Measurements from ENCODE around the gene EDC3. TPM values are rescaled to one million over a fixed set of nuclear protein-coding genes. Genes with fewer than 3 reads are reported as not detected.

EDC3 gene
- total and polyA plus RNA-seq, 9 of the 15 experiments (the other 6 are each of a cell fraction or from before 2014, with no cell fraction given) = 11.7 to 63.9 (median 32.8) TPM

DNA sequence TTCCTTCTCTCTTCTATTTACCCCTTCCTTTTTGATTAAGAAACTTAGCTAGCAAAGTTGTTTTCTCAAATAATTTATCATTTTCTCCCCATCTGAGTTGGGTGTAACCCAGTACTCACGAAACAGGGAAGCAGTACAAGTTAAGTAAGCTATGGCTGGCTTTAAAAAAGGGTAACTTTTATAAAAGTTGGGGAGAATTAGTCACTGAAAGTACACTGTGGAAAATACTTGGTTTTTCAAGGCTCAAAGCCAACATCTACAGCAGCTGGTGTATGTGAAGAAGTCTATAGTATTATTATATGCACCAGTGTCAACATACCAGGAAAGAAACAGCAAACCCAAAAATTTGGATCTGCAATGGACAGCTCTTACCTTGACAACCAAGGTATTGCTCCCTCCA, 54.7 kb downstream of the EDC3 start:
- Histone ChIP-seq H3K27me3 (ENCODE audit: control insufficient read depth in 2 of 2, insufficient read depth in 2 of 2, low read length in 2 of 2) (no peaks in the 10 kb centered on the region), H3K4me3 (no peak overlapping the region), H3K79me2 (ENCODE audit: control insufficient read depth, insufficient read depth, low read length) (peaks cover 8% of the 10 kb centered on the region; the same call in 2 of the 3 replicates), H3K9ac (ENCODE audit: insufficient read depth in 1 of 2, low read depth in 2 of 2, low read length in 2 of 2) (no peak overlapping the region), H3K27ac (ENCODE audit: extremely low read depth, low read depth, low read length) (no peak overlapping the region), H3K36me3 (ENCODE audit: control insufficient read depth, insufficient read depth, low read length) (peaks cover 39% of the 10 kb centered on the region), H3K9me1 (ENCODE audit: control insufficient read depth, insufficient read depth, low read length) (no peaks in the 10 kb centered on the region), H2AFZ (ENCODE audit: low read depth, low read length) (no peak overlapping the region), H3K4me1 (replicated peaks in 1 of 2; ENCODE audit: control insufficient read depth in 2 of 2, insufficient read depth in 2 of 2, low read length in 2 of 2) (peaks cover 8 to 25% of the 10 kb centered on the region in 2 experiments; a peak in 3 of 5 replicates), H3K4me2 (ENCODE audit: insufficient read depth, low read length) (no peak overlapping the region), H4K20me1 (replicated peaks; ENCODE audit: control insufficient read depth, insufficient read depth, low read length) (peaks cover 11% of the 10 kb centered on the region; the same call in 1 of the 2 replicates), H3K9me3 (replicated peaks; ENCODE audit: control insufficient read depth, insufficient read depth, low read depth, low read length) (no peaks in the 10 kb centered on the region)
- BruUV-seq (replicated peaks) = no TSS peak
- 69% methylated on average over 1 of the region's 1 CpG for WGBS (ENCODE audit: insufficient coverage, low coverage, missing lambda C conversion rate)
- TF ChIP-seq, protein P1, sequence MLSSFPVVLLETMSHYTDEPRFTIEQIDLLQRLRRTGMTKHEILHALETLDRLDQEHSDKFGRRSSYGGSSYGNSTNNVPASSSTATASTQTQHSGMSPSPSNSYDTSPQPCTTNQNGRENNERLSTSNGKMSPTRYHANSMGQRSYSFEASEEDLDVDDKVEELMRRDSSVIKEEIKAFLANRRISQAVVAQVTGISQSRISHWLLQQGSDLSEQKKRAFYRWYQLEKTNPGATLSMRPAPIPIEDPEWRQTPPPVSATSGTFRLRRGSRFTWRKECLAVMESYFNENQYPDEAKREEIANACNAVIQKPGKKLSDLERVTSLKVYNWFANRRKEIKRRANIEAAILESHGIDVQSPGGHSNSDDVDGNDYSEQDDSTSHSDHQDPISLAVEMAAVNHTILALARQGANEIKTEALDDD (IDR thresholded peaks at IDR 0.05) = no peak
- no peak for TF ChIP-seq ZNF76 (CRISPR knock-in tag; IDR thresholded peaks at IDR 0.05; ENCODE audit: borderline replicate concordance)
- TF ChIP-seq, protein P2, sequence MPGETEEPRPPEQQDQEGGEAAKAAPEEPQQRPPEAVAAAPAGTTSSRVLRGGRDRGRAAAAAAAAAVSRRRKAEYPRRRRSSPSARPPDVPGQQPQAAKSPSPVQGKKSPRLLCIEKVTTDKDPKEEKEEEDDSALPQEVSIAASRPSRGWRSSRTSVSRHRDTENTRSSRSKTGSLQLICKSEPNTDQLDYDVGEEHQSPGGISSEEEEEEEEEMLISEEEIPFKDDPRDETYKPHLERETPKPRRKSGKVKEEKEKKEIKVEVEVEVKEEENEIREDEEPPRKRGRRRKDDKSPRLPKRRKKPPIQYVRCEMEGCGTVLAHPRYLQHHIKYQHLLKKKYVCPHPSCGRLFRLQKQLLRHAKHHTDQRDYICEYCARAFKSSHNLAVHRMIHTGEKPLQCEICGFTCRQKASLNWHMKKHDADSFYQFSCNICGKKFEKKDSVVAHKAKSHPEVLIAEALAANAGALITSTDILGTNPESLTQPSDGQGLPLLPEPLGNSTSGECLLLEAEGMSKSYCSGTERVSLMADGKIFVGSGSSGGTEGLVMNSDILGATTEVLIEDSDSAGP (CRISPR knock-in tag; IDR thresholded peaks at IDR 0.05) = no peak
- TF ChIP-seq, protein P3, sequence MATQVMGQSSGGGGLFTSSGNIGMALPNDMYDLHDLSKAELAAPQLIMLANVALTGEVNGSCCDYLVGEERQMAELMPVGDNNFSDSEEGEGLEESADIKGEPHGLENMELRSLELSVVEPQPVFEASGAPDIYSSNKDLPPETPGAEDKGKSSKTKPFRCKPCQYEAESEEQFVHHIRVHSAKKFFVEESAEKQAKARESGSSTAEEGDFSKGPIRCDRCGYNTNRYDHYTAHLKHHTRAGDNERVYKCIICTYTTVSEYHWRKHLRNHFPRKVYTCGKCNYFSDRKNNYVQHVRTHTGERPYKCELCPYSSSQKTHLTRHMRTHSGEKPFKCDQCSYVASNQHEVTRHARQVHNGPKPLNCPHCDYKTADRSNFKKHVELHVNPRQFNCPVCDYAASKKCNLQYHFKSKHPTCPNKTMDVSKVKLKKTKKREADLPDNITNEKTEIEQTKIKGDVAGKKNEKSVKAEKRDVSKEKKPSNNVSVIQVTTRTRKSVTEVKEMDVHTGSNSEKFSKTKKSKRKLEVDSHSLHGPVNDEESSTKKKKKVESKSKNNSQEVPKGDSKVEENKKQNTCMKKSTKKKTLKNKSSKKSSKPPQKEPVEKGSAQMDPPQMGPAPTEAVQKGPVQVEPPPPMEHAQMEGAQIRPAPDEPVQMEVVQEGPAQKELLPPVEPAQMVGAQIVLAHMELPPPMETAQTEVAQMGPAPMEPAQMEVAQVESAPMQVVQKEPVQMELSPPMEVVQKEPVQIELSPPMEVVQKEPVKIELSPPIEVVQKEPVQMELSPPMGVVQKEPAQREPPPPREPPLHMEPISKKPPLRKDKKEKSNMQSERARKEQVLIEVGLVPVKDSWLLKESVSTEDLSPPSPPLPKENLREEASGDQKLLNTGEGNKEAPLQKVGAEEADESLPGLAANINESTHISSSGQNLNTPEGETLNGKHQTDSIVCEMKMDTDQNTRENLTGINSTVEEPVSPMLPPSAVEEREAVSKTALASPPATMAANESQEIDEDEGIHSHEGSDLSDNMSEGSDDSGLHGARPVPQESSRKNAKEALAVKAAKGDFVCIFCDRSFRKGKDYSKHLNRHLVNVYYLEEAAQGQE (IDR thresholded peaks at IDR 0.05; ENCODE audit: borderline replicate concordance) = no peak
- TF ChIP-seq, protein P3 (CRISPR knock-in tag; IDR thresholded peaks at IDR 0.05; ENCODE audit: low read depth) = no peak
- no peak for TF ChIP-seq DPF2 (IDR thresholded peaks at IDR 0.05)
- TF ChIP-seq DNMT1 (IDR thresholded peaks at IDR 0.05) = no peak
- TF ChIP-seq PHF21A (IDR thresholded peaks at IDR 0.05; ENCODE audit: borderline replicate concordance, low read depth) = no peak
- no peak for TF ChIP-seq THRAP3 (IDR thresholded peaks at IDR 0.05; ENCODE audit: borderline replicate concordance)
- TF ChIP-seq ZNF589 (CRISPR knock-in tag; IDR thresholded peaks at IDR 0.05; ENCODE audit: low read depth) = no peak
- TF ChIP-seq FOXA1 (IDR thresholded peaks at IDR 0.05; ENCODE audit: borderline replicate concordance) = no peak
- TF ChIP-seq CREM (IDR thresholded peaks at IDR 0.05; ENCODE audit: low read depth) = no peak
- TF ChIP-seq BRF1 (IDR thresholded peaks at IDR 0.05; ENCODE audit: borderline replicate concordance, extremely low read depth, insufficient read length) = no peak
- no peak for TF ChIP-seq ZNF175 (CRISPR knock-in tag; IDR thresholded peaks at IDR 0.05; ENCODE audit: low read depth)
- intact Hi-C loops (cut with micrococcal nuclease) = no loop called here
- in situ Hi-C loops (cut with MboI) = no loop called here
- ChIA-PET CTCF (ENCODE audit: low intra/inter-chr PET ratio) (interaction anchor here (0.9 kb wide), 1 partner anchor 159 kb away, joined by 3 read pairs; no protein-coding TSS in a partner anchor), POLR2A (interaction anchor here (0.6 to 3.4 kb wide), 8 partner anchors 9 to 202 kb away, joined by 3 to 16 read pairs (median 4); partner anchors contain the start of gene ULK3)
- FAIRE-seq (no peak), DNase-seq (ENCODE audit: extremely low read depth in 1 of 4, low spot score in 3 of 4) (no peak), ATAC-seq (no peak)

Data from K562 (cell line).